HCT116 (cell line): Measurements from ENCODE around the gene YEATS4. TPM values are rescaled to one million over a fixed set of nuclear protein-coding genes. Genes with fewer than 3 reads are reported as not detected.

Experiments used
- ATAC-seq: fragments of 200-7000 bp; cut with Tn5 transposase; 2 replicates; pipeline ENCODE4 v1.9.1; 2020; ENCODE audit warnings: mild to moderate bottlenecking, moderate library complexity
- BruUV-seq: library from RNA; stranded (reverse); fragments of 400-500 nt; replicated peaks from 2 replicates; lab custom pipeline; 2021; lab: Mats Ljungman, UMichigan
- CTCF ChIA-PET: fragments of 300-600 bp; sonication (Branson Sonifier 250); formaldehyde crosslinking; loops from one replicate; lab custom pipeline; 2021; ENCODE audit warnings: antibody characterized with exemption; lab: Charles Lee
- POLR2A ChIA-PET: fragments of 300-600, 350-600 bp; sonication (Branson Sonifier 250); formaldehyde crosslinking; loops from one replicate; lab custom pipeline; 2021; ENCODE audit warnings: antibody characterized with exemption; lab: Charles Lee
- RAD21 ChIA-PET, 2 experiments: fragments of 300-600 bp; sonication (Branson Sonifier 250); formaldehyde crosslinking; loops; one replicate each; lab custom pipeline; 2023; ENCODE audit warnings: low total read pairs in 2 of 2; ENCODE audit not compliant: uncharacterized antibody in 2 of 2, unreplicated experiment in 2 of 2, low non-redundant PET in 1 of 2; lab: Charles Lee
- DNase-seq: peaks from one replicate; pipeline ENCODE4 v3.0.0-alpha.2; 2010; ENCODE audit warnings: low read depth, low spot score
- H2AFZ ChIP-seq: fragments of 200-600 bp; shearing (Covaris generic), sonication (generic); 2 replicates; pipeline ENCODE4 v1.6.1; 2017; ENCODE audit warnings: low read depth, mixed run types, mixed read lengths, antibody characterized with exemption, low read length; ENCODE audit not compliant: poor library complexity, severe bottlenecking
- H3K27ac ChIP-seq: 2 replicates; pipeline ENCODE4 v1.5.1; 2012; ENCODE audit warnings: low read depth, low read length
- H3K27me3 ChIP-seq: fragments of 200-600 bp; sonication (generic); 2 replicates; pipeline ENCODE4 v1.6.1; 2016; ENCODE audit warnings: mixed run types, low read length, mixed read lengths; ENCODE audit not compliant: insufficient read depth
- H3K36me3 ChIP-seq, 2 experiments: fragments of 200-500 bp in 1 of 2; fragments of 200-600 bp in 1 of 2; sonication (Bioruptor generic) in 1 of 2; sonication (generic) in 1 of 2; 2 replicates each; pipeline versions ENCODE4 v1.5.1 to v1.6.1; 2014 to 2016; ENCODE audit warnings: low read length in 2 of 2, inconsistent platforms in 1 of 2, mixed read lengths in 1 of 2, mixed run types in 1 of 2; ENCODE audit not compliant: insufficient read depth in 2 of 2, control insufficient read depth in 1 of 2
- H3K4me1 ChIP-seq, 2 experiments: fragments of 200-600 bp in 1 of 2; sonication (generic) in 1 of 2; 2 replicates each; pipeline versions ENCODE4 v1.5.1 to v1.6.1; 2012 to 2017; ENCODE audit warnings: low read length in 2 of 2, inconsistent platforms in 1 of 2, mild to moderate bottlenecking in 1 of 2, mixed read lengths in 1 of 2, mixed run types in 1 of 2, moderate library complexity in 1 of 2; ENCODE audit not compliant: insufficient read depth in 2 of 2, control insufficient read depth in 1 of 2
- H3K4me2 ChIP-seq: fragments of 200-600 bp; sonication (generic); 2 replicates; pipeline ENCODE4 v1.6.1; 2017; ENCODE audit warnings: mixed run types, low read length, mixed read lengths
- H3K4me3 ChIP-seq, 2 experiments: fragments of 200-600 bp in 1 of 2; sonication (generic) in 1 of 2; replicated peaks in 1 of 2; 2 replicates each; pipeline ENCODE4 v1.5.1; 2011 to 2016; ENCODE audit warnings: low read length in 2 of 2, control low read depth in 1 of 2, low read depth in 1 of 2, mild to moderate bottlenecking in 1 of 2, mixed read lengths in 1 of 2, mixed run types in 1 of 2
- H3K79me2 ChIP-seq: fragments of 200-600 bp; sonication (generic); 2 replicates; pipeline ENCODE4 v1.6.1; 2017; ENCODE audit warnings: mild to moderate bottlenecking, mixed run types, low read length, moderate library complexity, mixed read lengths; ENCODE audit not compliant: insufficient read depth
- H3K9ac ChIP-seq: fragments of 200-600 bp; sonication (generic); 2 replicates; pipeline ENCODE4 v1.6.1; 2016; ENCODE audit warnings: low read length, mixed read lengths
- H3K9me2 ChIP-seq: fragments of 200-600 bp; sonication (generic), shearing (Covaris generic); 2 replicates; pipeline ENCODE4 v1.6.1; 2017; ENCODE audit warnings: mixed run types, mild to moderate bottlenecking, moderate library complexity; ENCODE audit not compliant: insufficient read depth
- H3K9me3 ChIP-seq, 2 experiments: fragments of 200-500 bp in 1 of 2; fragments of 200-600 bp in 1 of 2; sonication (Bioruptor generic) in 1 of 2; sonication (generic) in 1 of 2; 2 replicates each; pipeline ENCODE4 v1.6.1; 2014 to 2017; ENCODE audit warnings: low read length in 2 of 2, mixed read lengths in 2 of 2, inconsistent platforms in 1 of 2, low read depth in 1 of 2, mild to moderate bottlenecking in 1 of 2, mixed run types in 1 of 2, moderate library complexity in 1 of 2; ENCODE audit not compliant: control insufficient read depth in 1 of 2, insufficient read depth in 1 of 2
- H4K20me1 ChIP-seq: fragments of 200-600 bp; sonication (generic), shearing (Covaris generic); 2 replicates; pipeline ENCODE4 v1.6.1; 2017; ENCODE audit warnings: mixed run types, mild to moderate bottlenecking, moderate library complexity; ENCODE audit not compliant: insufficient read depth
- CBX3 ChIP-seq: IDR thresholded peaks from 2 replicates; pipeline ENCODE4 v1.6.1; 2012; ENCODE audit warnings: low read depth
- EGR1 ChIP-seq: IDR thresholded peaks from 2 replicates; pipeline ENCODE4 v1.6.1; 2012; ENCODE audit warnings: low read depth
- ELF1 ChIP-seq: IDR thresholded peaks from 2 replicates; pipeline ENCODE4 v1.6.1; 2012; ENCODE audit warnings: low read depth, borderline replicate concordance
- EZH2 ChIP-seq: fragments of 200-600 bp; sonication (generic); IDR thresholded peaks from 2 replicates; pipeline ENCODE4 v1.6.1; 2017; ENCODE audit warnings: antibody characterized with exemption, mixed run types
- JUND ChIP-seq: IDR thresholded peaks from 2 replicates; pipeline ENCODE4 v1.6.1; 2012
- SIN3A ChIP-seq: IDR thresholded peaks from 2 replicates; pipeline ENCODE4 v1.6.1; 2012; ENCODE audit warnings: low read depth
- SP1 ChIP-seq: IDR thresholded peaks from 2 replicates; pipeline ENCODE4 v1.6.1; 2012; ENCODE audit warnings: low read depth
- SRF ChIP-seq: IDR thresholded peaks from 2 replicates; pipeline ENCODE4 v1.6.1; 2012; ENCODE audit warnings: low read depth
- ZBTB33 ChIP-seq: IDR thresholded peaks from 2 replicates; pipeline ENCODE4 v1.6.1; 2011; ENCODE audit warnings: mild to moderate bottlenecking, low read length, moderate library complexity; ENCODE audit not compliant: insufficient replicate concordance; ENCODE audit errors: extremely low read depth
- ZFX ChIP-seq: fragments of 450-650 bp; IDR thresholded peaks from 2 replicates; pipeline ENCODE4 v1.6.1; 2017
- intact Hi-C: fragments of 100-400 bp; cut with micrococcal nuclease; formaldehyde crosslinking; loops from 2 replicates; pipeline ENCODE4 v1.10.0; 2022
- total RNA-seq: library from RNA; stranded (reverse); gene quantifications from one replicate; pipeline ENCODE4 v1.2.1, GENCODE V29; 2021; ENCODE audit not compliant: unreplicated experiment
- TF ChIP-seq, protein P1 (sequence below): IDR thresholded peaks from 2 replicates; pipeline ENCODE4 v1.6.1; 2012
- TF ChIP-seq, protein P2 (sequence below), 3 experiments: fragments of 200-600 bp in 1 of 3; sonication (generic) in 1 of 3; IDR thresholded peaks in 2 of 3; conservative IDR thresholded peaks in 1 of 3; 2 replicates each; pipeline ENCODE4 v1.5.1; 2012 to 2017; ENCODE audit warnings: low read depth in 2 of 3, low read length in 2 of 3, antibody characterized with exemption in 1 of 3, borderline replicate concordance in 1 of 3, control low read depth in 1 of 3, mild to moderate bottlenecking in 1 of 3, mixed read lengths in 1 of 3, mixed run types in 1 of 3, moderate library complexity in 1 of 3; ENCODE audit not compliant: insufficient read depth in 1 of 3

The YEATS4 gene
- total RNA-seq, 1 experiment from 2014 or later = 32.0 TPM

DNA sequence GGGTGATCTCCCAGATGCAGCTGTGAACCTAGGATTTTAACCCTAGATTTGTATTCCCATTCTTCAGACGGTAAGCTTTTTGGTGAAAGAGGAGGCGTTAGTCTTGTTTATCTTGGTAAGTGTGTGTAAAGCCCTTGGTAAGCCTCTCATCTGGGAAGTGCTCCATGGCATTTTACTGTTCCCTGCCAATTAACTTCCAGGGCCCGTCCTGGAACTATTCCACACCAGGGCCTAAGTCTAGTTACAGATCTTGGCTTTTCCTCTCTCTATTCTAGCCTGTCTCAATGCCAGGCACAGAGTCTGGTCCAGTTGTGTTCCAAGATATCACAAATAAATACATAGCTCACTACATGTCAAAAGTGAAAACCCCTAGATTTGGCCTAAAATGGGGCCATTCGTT is 42.4 kb downstream of the YEATS4 start:
- Histone ChIP-seq H2AFZ (no peak overlapping the region), H3K27ac (no peak overlapping the region), H3K4me2 (no peak overlapping the region), H3K27me3 (no peaks in the 10 kb centered on the region), H3K79me2 (no peaks in the 10 kb centered on the region), H3K9me2 (no peaks in the 10 kb centered on the region)
- POLR2A ChIA-PET = no interaction called here
- intact Hi-C loops = no loop called here
- no peak for TF ChIP-seq EZH2
- TF ChIP-seq, all 23 proteins: peak for 0
- Histone ChIP-seq H3K4me1 (peaks cover 16 to 20% of the 10 kb centered on the region in 2 experiments), H4K20me1 (0 out of 2 replicates have a peak, but pooled peaks cover 3% of the 10 kb centered on the region), H3K9ac (no peak overlapping the region), H3K9me3 (no peaks in the 10 kb centered on the region; a peak in 1 of 4 replicates), H3K4me3 (no peak overlapping the region), H3K36me3 (peaks cover 0 to 4% of the 10 kb centered on the region in 2 experiments; a peak in 1 of 4 replicates)
- ATAC-seq = no peak
- BruUV-seq = no TSS peak
- no peak for DNase-seq
- ChIA-PET RAD21 (no interaction called here), CTCF (interaction anchor here (0.9 kb wide), 1 partner anchor 11 kb away, joined by 3 read pairs; no protein-coding TSS in a partner anchor)

GRCh38 chr12:69404851-69405565 is 45.5 kb downstream of the YEATS4 start:
- H3K27me3 ChIP-seq = no peaks in the 10 kb centered on the region
- 0 out of 2 replicates have a peak, but pooled peaks cover 3% of the 10 kb centered on the region for H4K20me1 ChIP-seq
- H3K9me3 ChIP-seq = no peaks in the 10 kb centered on the region
- no peak overlapping the region for H2AFZ ChIP-seq
- no peaks in the 10 kb centered on the region for H3K79me2 ChIP-seq
- intact Hi-C loops = no loop called here
- H3K27ac ChIP-seq = no peak overlapping the region
- DNase-seq (no peak), ATAC-seq (peak; percentile 46)
- H3K4me3 ChIP-seq = no peak overlapping the region
- BruUV-seq = no TSS peak
- H3K4me1 ChIP-seq = peaks cover 16 to 20% of the 10 kb centered on the region in 2 experiments
- no peaks in the 10 kb centered on the region for H3K9me2 ChIP-seq
- 0 out of 4 replicates have a peak, but pooled peaks cover 0 to 6% of the 10 kb centered on the region in 2 experiments for H3K36me3 ChIP-seq
- no peak overlapping the region for H3K9ac ChIP-seq
- ChIA-PET RAD21 (no interaction called here), CTCF (no interaction called here), POLR2A (no interaction called here)
- H3K4me2 ChIP-seq = peak overlapping the region; percentile 52
- no peak for TF ChIP-seq SRF
- no peak for TF ChIP-seq EGR1
- TF ChIP-seq ELF1 = no peak
- no peak for TF ChIP-seq JUND
- TF ChIP-seq SIN3A = no peak
- TF ChIP-seq, protein P1, sequence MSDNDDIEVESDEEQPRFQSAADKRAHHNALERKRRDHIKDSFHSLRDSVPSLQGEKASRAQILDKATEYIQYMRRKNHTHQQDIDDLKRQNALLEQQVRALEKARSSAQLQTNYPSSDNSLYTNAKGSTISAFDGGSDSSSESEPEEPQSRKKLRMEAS = no peak; the same call in 1 of the 2 replicates
- TF ChIP-seq, protein P2, sequence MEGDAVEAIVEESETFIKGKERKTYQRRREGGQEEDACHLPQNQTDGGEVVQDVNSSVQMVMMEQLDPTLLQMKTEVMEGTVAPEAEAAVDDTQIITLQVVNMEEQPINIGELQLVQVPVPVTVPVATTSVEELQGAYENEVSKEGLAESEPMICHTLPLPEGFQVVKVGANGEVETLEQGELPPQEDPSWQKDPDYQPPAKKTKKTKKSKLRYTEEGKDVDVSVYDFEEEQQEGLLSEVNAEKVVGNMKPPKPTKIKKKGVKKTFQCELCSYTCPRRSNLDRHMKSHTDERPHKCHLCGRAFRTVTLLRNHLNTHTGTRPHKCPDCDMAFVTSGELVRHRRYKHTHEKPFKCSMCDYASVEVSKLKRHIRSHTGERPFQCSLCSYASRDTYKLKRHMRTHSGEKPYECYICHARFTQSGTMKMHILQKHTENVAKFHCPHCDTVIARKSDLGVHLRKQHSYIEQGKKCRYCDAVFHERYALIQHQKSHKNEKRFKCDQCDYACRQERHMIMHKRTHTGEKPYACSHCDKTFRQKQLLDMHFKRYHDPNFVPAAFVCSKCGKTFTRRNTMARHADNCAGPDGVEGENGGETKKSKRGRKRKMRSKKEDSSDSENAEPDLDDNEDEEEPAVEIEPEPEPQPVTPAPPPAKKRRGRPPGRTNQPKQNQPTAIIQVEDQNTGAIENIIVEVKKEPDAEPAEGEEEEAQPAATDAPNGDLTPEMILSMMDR (IDR thresholded peaks at IDR 0.05 in 2 of 3, conservative IDR thresholded peaks at IDR 0.05 in 1 of 3; ENCODE audit: borderline replicate concordance in 1 of 3, insufficient read depth in 1 of 3, low read depth in 2 of 3, low read length in 2 of 3) = no peak
- TF ChIP-seq ZBTB33 = no peak
- TF ChIP-seq EZH2 = no peak
- no peak for TF ChIP-seq SP1
- TF ChIP-seq CBX3 = no peak
- no peak for TF ChIP-seq ZFX
